Upper lobe of left lung (tissue), 4 donors: ENCODE results near the gene TRPV3.

Source experiments
- CTCF ChIP-seq, 6 experiments: fragments of 450-650 bp in 4 of 6; fragments of 200-600 bp in 2 of 6; sonication (generic) in 2 of 6; IDR thresholded peaks; one replicate each; pipeline ENCODE4 v1.5.1; 2016 to 2019; ENCODE audit warnings: antibody characterized with exemption in 6 of 6
- POLR2AphosphoS5 ChIP-seq, 2 donors: sonication (generic); formaldehyde crosslinking; IDR thresholded peaks; one replicate each; pipeline ENCODE4 v1.5.1; 2017; ENCODE audit warnings: antibody characterized with exemption in 2 of 2

GRCh38 chr17:3506054-3506453 lies 51.6 kb downstream of the TRPV3 start:
- no peak for TF ChIP-seq CTCF (IDR thresholded peaks at IDR 0.05)
- TF ChIP-seq POLR2AphosphoS5 (IDR thresholded peaks at IDR 0.05), result no peak
